Mesenchymal stem cell (in vitro differentiated cells and primary cell): ENCODE results near the gene TLE3.

Experiments
- DNase-seq: peaks from one replicate; pipeline ENCODE4 v3.0.0-alpha.2; 2013
- H2AFZ ChIP-seq: one replicate; pipeline ENCODE4 v1.6.1; 2013; ENCODE audit warnings: low read depth, mild to moderate bottlenecking, control low read depth, inconsistent platforms, low read length, moderate library complexity
- H2AK5ac ChIP-seq: 2 replicates; pipeline ENCODE4 v1.6.1; 2013; ENCODE audit warnings: low read length, moderate library complexity, mild to moderate bottlenecking, inconsistent platforms; ENCODE audit not compliant: severe bottlenecking
- H2BK120ac ChIP-seq: one replicate; pipeline ENCODE4 v1.6.1; 2013; ENCODE audit warnings: low read depth, mild to moderate bottlenecking, inconsistent platforms, low read length, moderate library complexity
- H2BK12ac ChIP-seq, 2 experiments: one replicate each; pipeline ENCODE4 v1.6.1; 2013; ENCODE audit warnings: inconsistent platforms in 2 of 2, low read length in 2 of 2, mild to moderate bottlenecking in 2 of 2, moderate library complexity in 2 of 2, control low read depth in 1 of 2
- H2BK15ac ChIP-seq: one replicate; pipeline ENCODE4 v1.6.1; 2013; ENCODE audit warnings: mild to moderate bottlenecking, low read depth, inconsistent platforms; ENCODE audit not compliant: poor library complexity, severe bottlenecking
- H2BK5ac ChIP-seq: 2 replicates; pipeline ENCODE4 v1.6.1; 2013; ENCODE audit warnings: low read depth, mild to moderate bottlenecking, low read length, control low read depth, inconsistent platforms; ENCODE audit not compliant: poor library complexity, severe bottlenecking
- H3K14ac ChIP-seq, 2 experiments: one replicate each; pipeline ENCODE4 v1.6.1; 2013; ENCODE audit warnings: inconsistent platforms in 2 of 2, low read length in 2 of 2, control low read depth in 1 of 2, mild to moderate bottlenecking in 1 of 2, moderate library complexity in 1 of 2
- H3K18ac ChIP-seq, 2 experiments: one replicate each; pipeline ENCODE4 v1.6.1; 2013; ENCODE audit warnings: inconsistent platforms in 2 of 2, low read length in 2 of 2, control low read depth in 1 of 2, low read depth in 1 of 2, mild to moderate bottlenecking in 1 of 2
- H3K23ac ChIP-seq, 2 experiments: one replicate each; pipeline ENCODE4 v1.6.1; 2013; ENCODE audit warnings: inconsistent platforms in 2 of 2, low read length in 2 of 2, mild to moderate bottlenecking in 2 of 2, moderate library complexity in 2 of 2, control low read depth in 1 of 2
- H3K27ac ChIP-seq: 2 replicates; pipeline ENCODE4 v1.5.1; 2013; ENCODE audit warnings: mild to moderate bottlenecking, moderate library complexity, low read length, control low read depth, inconsistent platforms; ENCODE audit not compliant: poor library complexity, severe bottlenecking
- H3K27me3 ChIP-seq, 2 experiments: 2 replicates each; pipeline versions ENCODE4 v1.6.1 to v1.7.0; 2013; ENCODE audit warnings: low read length in 2 of 2, mild to moderate bottlenecking in 2 of 2, moderate library complexity in 2 of 2, control low read depth in 1 of 2, inconsistent platforms in 1 of 2; ENCODE audit not compliant: control insufficient read depth in 1 of 2, insufficient read depth in 1 of 2
- H3K36me3 ChIP-seq, 2 experiments: 2 replicates each; pipeline versions ENCODE4 v1.6.1 to v1.7.0; 2013; ENCODE audit warnings: low read length in 2 of 2, control low read depth in 1 of 2, inconsistent platforms in 1 of 2, low read depth in 1 of 2, mild to moderate bottlenecking in 1 of 2; ENCODE audit not compliant: insufficient read depth in 2 of 2, control insufficient read depth in 1 of 2
- H3K4ac ChIP-seq, 2 experiments: one replicate each; pipeline ENCODE4 v1.6.1; 2013; ENCODE audit warnings: inconsistent platforms in 2 of 2, low read length in 2 of 2, mild to moderate bottlenecking in 2 of 2, moderate library complexity in 2 of 2, control low read depth in 1 of 2, low read depth in 1 of 2
- H3K4me1 ChIP-seq: 2 replicates; pipeline ENCODE4 v1.6.1; 2013; ENCODE audit warnings: low read depth, low read length, control low read depth; ENCODE audit not compliant: control insufficient read depth, insufficient read depth
- H3K4me2 ChIP-seq: 2 replicates; pipeline ENCODE4 v1.6.1; 2013; ENCODE audit warnings: low read length, mild to moderate bottlenecking, inconsistent platforms; ENCODE audit not compliant: poor library complexity, severe bottlenecking
- H3K4me3 ChIP-seq, 2 experiments: 2 replicates each; pipeline versions ENCODE4 v1.5.1 to v1.7.0; 2013; ENCODE audit warnings: low read length in 2 of 2, mild to moderate bottlenecking in 2 of 2, control low read depth in 1 of 2, low read depth in 1 of 2; ENCODE audit not compliant: insufficient read depth in 1 of 2
- H3K79me1 ChIP-seq: replicated peaks from 2 replicates; pipeline ENCODE4 v1.6.1; 2013; ENCODE audit warnings: mild to moderate bottlenecking, control low read depth, low read length, inconsistent platforms; ENCODE audit not compliant: poor library complexity, severe bottlenecking
- H3K9ac ChIP-seq: 2 replicates; pipeline ENCODE4 v1.7.0; 2013; ENCODE audit warnings: mild to moderate bottlenecking, low read length, moderate library complexity
- H3K9me3 ChIP-seq: 2 replicates; pipeline ENCODE4 v1.7.0; 2013; ENCODE audit warnings: mild to moderate bottlenecking, low read length; ENCODE audit not compliant: control insufficient read depth
- H4K8ac ChIP-seq: one replicate; pipeline ENCODE4 v1.6.1; 2013; ENCODE audit warnings: inconsistent platforms, mild to moderate bottlenecking, low read length, moderate library complexity
- H4K91ac ChIP-seq: one replicate; pipeline ENCODE4 v1.6.1; 2013; ENCODE audit warnings: mild to moderate bottlenecking, low read length, inconsistent platforms
- WGBS: methylation state at CpG from one replicate; pipeline ENCODE4 v1.1.7; 2013; ENCODE audit warnings: mixed read lengths; 5-methylcytosine and 5-hydroxymethylcytosine counted together

TLE3 gene

GRCh38 chr15:70072479-70072878 is 25.2 kb downstream of the TLE3 start:
- Histone ChIP-seq H2BK5ac (no peak overlapping the region), H2BK15ac (no peak overlapping the region), H3K36me3 (peaks cover 57 to 92% of the 10 kb centered on the region in 2 experiments), H3K18ac (no peak overlapping the region), H2AFZ (no peak overlapping the region), H4K91ac (no peak overlapping the region), H3K4me2 (no peak overlapping the region), H3K4me1 (peaks cover 11% of the 10 kb centered on the region), H2BK120ac (no peak overlapping the region), H3K14ac (no peak overlapping the region), H2AK5ac (no peak overlapping the region), H4K8ac (no peak overlapping the region), H3K9ac (no peak overlapping the region), H3K23ac (no peak overlapping the region), H3K79me1 (peaks cover 44% of the 10 kb centered on the region), H2BK12ac (no peak overlapping the region), H3K4ac (no peak overlapping the region), H3K27me3 (no peaks in the 10 kb centered on the region), H3K4me3 (no peak overlapping the region), H3K27ac (no peak overlapping the region), H3K9me3 (no peaks in the 10 kb centered on the region)
- 100% methylated on average over 2 of the region's 3 CpGs for WGBS
- DNase-seq = no peak

- Histone ChIP-seq H3K36me3 (peaks cover 57 to 94% of the 10 kb centered on the region in 2 experiments), H3K4me1 (peaks cover 10% of the 10 kb centered on the region), H3K14ac (no peak overlapping the region), H2BK120ac (no peak overlapping the region), H4K91ac (no peak overlapping the region), H3K9me3 (no peaks in the 10 kb centered on the region), H3K27me3 (no peaks in the 10 kb centered on the region), H3K27ac (no peak overlapping the region), H2AK5ac (no peak overlapping the region), H3K4me2 (no peak overlapping the region), H3K4me3 (no peak overlapping the region), H2BK15ac (no peak overlapping the region), H3K79me1 (peaks cover 45% of the 10 kb centered on the region), H3K4ac (no peak overlapping the region), H3K18ac (no peak overlapping the region), H3K9ac (no peak overlapping the region), H3K23ac (no peak overlapping the region), H4K8ac (no peak overlapping the region), H2AFZ (no peak overlapping the region), H2BK5ac (no peak overlapping the region), H2BK12ac (peak overlapping the region in 1 of 2 experiments; percentile 7)
- DNase-seq = no peak
- 84% methylated on average over 19 of the region's 19 CpGs for WGBS
Observed at GRCh38 chr15:70071799-70072198, 25.9 kb downstream of the TLE3 start.

GRCh38 chr15:70069716-70070115 is 28.0 kb downstream of the TLE3 start:
- Histone ChIP-seq H3K4ac (no peak overlapping the region), H3K4me3 (no peak overlapping the region), H3K9me3 (no peaks in the 10 kb centered on the region), H2AFZ (no peak overlapping the region), H4K8ac (no peak overlapping the region), H3K27ac (no peak overlapping the region), H4K91ac (peak overlapping the region; percentile 25), H3K14ac (no peak overlapping the region), H3K27me3 (no peaks in the 10 kb centered on the region), H2BK15ac (no peak overlapping the region), H2AK5ac (no peak overlapping the region), H3K23ac (no peak overlapping the region), H3K4me1 (peaks cover 13% of the 10 kb centered on the region), H3K18ac (no peak overlapping the region), H2BK12ac (no peak overlapping the region), H3K36me3 (peaks cover 68 to 85% of the 10 kb centered on the region in 2 experiments), H2BK120ac (no peak overlapping the region), H3K4me2 (no peak overlapping the region), H2BK5ac (no peak overlapping the region), H3K9ac (no peak overlapping the region), H3K79me1 (peaks cover 38% of the 10 kb centered on the region)
- DNase-seq = no peak
- 98% methylated on average over 7 of the region's 7 CpGs for whole genome bisulfite sequencing

- Histone ChIP-seq H4K91ac (no peak overlapping the region), H3K9me3 (no peaks in the 10 kb centered on the region), H2AK5ac (no peak overlapping the region), H4K8ac (no peak overlapping the region), H3K79me1 (peaks cover 33% of the 10 kb centered on the region), H2BK12ac (no peak overlapping the region), H3K4me1 (peaks cover 13% of the 10 kb centered on the region), H3K4me3 (no peak overlapping the region), H3K4me2 (no peak overlapping the region), H3K14ac (no peak overlapping the region), H3K9ac (no peak overlapping the region), H2BK15ac (no peak overlapping the region), H2BK120ac (no peak overlapping the region), H2AFZ (no peak overlapping the region), H3K27me3 (no peaks in the 10 kb centered on the region), H3K23ac (no peak overlapping the region), H3K4ac (no peak overlapping the region), H3K27ac (no peak overlapping the region), H3K18ac (no peak overlapping the region), H2BK5ac (no peak overlapping the region), H3K36me3 (peaks cover 68 to 79% of the 10 kb centered on the region in 2 experiments)
- no peak for DNase-seq
- 97% methylated on average over 9 of the region's 9 CpGs for WGBS
Observed at GRCh38 chr15:70068783-70069565, 28.7 kb downstream of the TLE3 start.
